MCF 10A (cell line): ENCODE data around the gene SUGT1. TPM values are rescaled to one million over a fixed set of nuclear protein-coding genes. Genes with fewer than 3 reads are reported as not detected.
"Not testable (repeated sequence)": the region's sequence is repeated elsewhere in the genome, so short reads cannot be mapped to it uniquely, and the experiment has no call there.

Experiments
- BruUV-seq: library from RNA; stranded (reverse); fragments of 400-500 nt; replicated peaks from 2 replicates; lab custom pipeline; 2021; lab: Mats Ljungman, UMichigan
- CTCF ChIA-PET: fragments of 300-600 bp; sonication (Branson Sonifier 250); formaldehyde crosslinking; extraction: SDS; loops from one replicate; lab custom pipeline; 2021; ENCODE audit warnings: antibody characterized with exemption, inconsistent platforms; lab: Yijun Ruan, JAX
- POLR2A ChIA-PET: fragments of 300-600, 350-650 bp; sonication (Branson Sonifier 250); formaldehyde crosslinking; extraction: SDS; loops from one replicate; lab custom pipeline; 2020; ENCODE audit warnings: antibody characterized with exemption, inconsistent platforms; lab: Yijun Ruan, JAX
- DNase-seq: peaks from one replicate; pipeline ENCODE4 v3.0.0-alpha.2; 2018; ENCODE audit not compliant: unreplicated experiment
- H3K27ac Mint-ChIP-seq: one replicate; pipeline ENCODE4 v1.8.0; 2022; ENCODE audit warnings: mild to moderate bottlenecking, low read depth, mixed read lengths; ENCODE audit not compliant: unreplicated experiment
- H3K27me3 Mint-ChIP-seq: one replicate; pipeline ENCODE4 v1.8.0; 2022; ENCODE audit warnings: mixed read lengths; ENCODE audit not compliant: insufficient read depth, unreplicated experiment
- H3K36me3 Mint-ChIP-seq: one replicate; pipeline ENCODE4 v1.8.0; 2022; ENCODE audit warnings: mild to moderate bottlenecking, moderate library complexity, mixed read lengths; ENCODE audit not compliant: insufficient read depth, unreplicated experiment
- H3K4me1 Mint-ChIP-seq: one replicate; pipeline ENCODE4 v1.8.0; 2022; ENCODE audit warnings: mixed read lengths; ENCODE audit not compliant: insufficient read depth, unreplicated experiment
- H3K4me3 Mint-ChIP-seq: one replicate; pipeline ENCODE4 v1.8.0; 2022; ENCODE audit warnings: mild to moderate bottlenecking, moderate library complexity, mixed read lengths; ENCODE audit not compliant: unreplicated experiment
- H3K9me3 Mint-ChIP-seq: one replicate; pipeline ENCODE4 v1.8.0; 2022; ENCODE audit warnings: mixed read lengths; ENCODE audit not compliant: unreplicated experiment
- intact Hi-C: fragments of 100-400 bp; cut with micrococcal nuclease; formaldehyde crosslinking; loops from 2 replicates; pipeline ENCODE4 v1.14.1; 2022
- total RNA-seq: library from RNA; stranded (reverse); gene quantifications from 2 replicates; pipeline ENCODE4 v1.2.3, GENCODE V29; 2022
- TF ChIP-seq, protein P1 (sequence below): fragments of 200-600 bp; IDR thresholded peaks from one replicate; pipeline ENCODE4 v1.8.0; 2022; ENCODE audit warnings: antibody characterized with exemption, mild to moderate bottlenecking; ENCODE audit not compliant: unreplicated experiment

Gene SUGT1
- total RNA-seq, 1 experiment from 2014 or later: 58.4 TPM

DNA sequence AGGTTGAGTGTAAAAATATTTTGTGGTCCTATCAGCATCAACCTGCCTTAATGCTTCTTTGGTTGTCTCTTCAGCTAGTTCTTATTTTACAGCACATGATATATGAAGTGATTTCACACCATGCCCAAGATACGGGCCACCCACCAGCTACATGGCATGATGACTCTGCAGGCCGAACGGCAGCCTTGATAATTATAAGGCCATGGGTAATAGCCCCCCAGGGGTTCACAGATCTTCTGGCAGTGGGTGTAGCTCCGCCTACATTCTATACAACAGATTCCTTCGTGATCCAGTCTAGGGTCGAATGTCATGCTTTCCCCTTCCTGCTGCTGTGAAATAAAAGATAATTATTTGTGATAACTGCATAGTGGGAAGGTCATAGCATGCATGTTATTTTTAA, 50.8 kb downstream of the SUGT1 start:
- TF ChIP-seq, protein P1, sequence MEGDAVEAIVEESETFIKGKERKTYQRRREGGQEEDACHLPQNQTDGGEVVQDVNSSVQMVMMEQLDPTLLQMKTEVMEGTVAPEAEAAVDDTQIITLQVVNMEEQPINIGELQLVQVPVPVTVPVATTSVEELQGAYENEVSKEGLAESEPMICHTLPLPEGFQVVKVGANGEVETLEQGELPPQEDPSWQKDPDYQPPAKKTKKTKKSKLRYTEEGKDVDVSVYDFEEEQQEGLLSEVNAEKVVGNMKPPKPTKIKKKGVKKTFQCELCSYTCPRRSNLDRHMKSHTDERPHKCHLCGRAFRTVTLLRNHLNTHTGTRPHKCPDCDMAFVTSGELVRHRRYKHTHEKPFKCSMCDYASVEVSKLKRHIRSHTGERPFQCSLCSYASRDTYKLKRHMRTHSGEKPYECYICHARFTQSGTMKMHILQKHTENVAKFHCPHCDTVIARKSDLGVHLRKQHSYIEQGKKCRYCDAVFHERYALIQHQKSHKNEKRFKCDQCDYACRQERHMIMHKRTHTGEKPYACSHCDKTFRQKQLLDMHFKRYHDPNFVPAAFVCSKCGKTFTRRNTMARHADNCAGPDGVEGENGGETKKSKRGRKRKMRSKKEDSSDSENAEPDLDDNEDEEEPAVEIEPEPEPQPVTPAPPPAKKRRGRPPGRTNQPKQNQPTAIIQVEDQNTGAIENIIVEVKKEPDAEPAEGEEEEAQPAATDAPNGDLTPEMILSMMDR: no peak
- Mint-ChIP-seq H3K9me3 (no peaks in the 10 kb centered on the region), H3K36me3 (peaks cover 4% of the 10 kb centered on the region), H3K4me3 (no peak overlapping the region), H3K4me1 (peaks cover 5% of the 10 kb centered on the region), H3K27me3 (no peaks in the 10 kb centered on the region), H3K27ac (no peak overlapping the region)
- no peak for DNase-seq
- no TSS peak for BruUV-seq
- POLR2A ChIA-PET: interaction anchor here (0.7 to 1.8 kb wide), 4 partner anchors 8 to 34 kb away, joined by 3 to 8 read pairs (median 3); no protein-coding TSS in a partner anchor
- intact Hi-C loops: no loop called here
- CTCF ChIA-PET: interaction anchor here (1.0 to 1.5 kb wide), 2 partner anchors 106 to 265 kb away, joined by 4 read pairs; no protein-coding TSS in a partner anchor

DNA sequence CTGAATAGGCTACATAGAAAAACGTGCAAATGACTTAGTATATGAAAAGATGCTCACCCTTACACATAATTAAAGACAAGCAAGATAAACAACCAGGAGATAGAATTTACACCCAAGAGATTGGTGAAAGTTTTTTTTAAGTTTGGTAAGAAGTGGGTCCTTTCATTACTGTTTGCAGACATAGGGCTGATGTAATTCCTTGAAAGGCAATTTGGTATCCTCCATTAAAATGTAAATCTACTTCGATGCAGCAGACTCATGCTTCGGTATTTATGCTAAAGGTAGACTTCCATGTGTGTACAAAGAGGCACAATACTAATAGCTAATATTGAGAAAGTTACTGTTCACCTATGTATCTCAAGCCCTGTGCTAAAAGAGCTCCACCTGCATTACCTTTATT, 53.4 kb downstream of the SUGT1 start:
- H3K27ac Mint-ChIP-seq: no peak overlapping the region
- intact Hi-C loops: no loop called here
- CTCF ChIA-PET: interaction anchor here (1.6 kb wide), 1 partner anchor 9 kb away, joined by 6 read pairs; no protein-coding TSS in a partner anchor

DNA sequence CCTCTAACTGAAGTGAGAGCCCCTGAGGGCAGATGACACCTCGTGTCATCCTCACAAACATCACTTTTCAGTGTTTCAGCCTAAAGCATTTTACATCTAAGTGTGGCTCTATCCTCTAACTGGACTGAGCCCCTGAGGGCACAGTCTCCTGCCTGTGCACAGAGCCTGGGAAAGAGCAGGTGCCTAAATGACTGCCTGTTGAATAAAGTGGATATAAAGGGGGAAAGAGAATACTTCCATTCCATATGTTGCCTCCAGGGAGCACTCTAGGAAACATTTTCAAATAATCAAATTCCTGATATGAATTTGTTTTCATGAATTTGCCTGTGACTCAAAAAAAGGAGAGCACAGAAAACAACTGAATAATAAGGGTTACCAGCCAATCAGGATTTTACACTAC, 54.7 kb downstream of the SUGT1 start:
- H3K9me3 Mint-ChIP-seq: no peaks in the 10 kb centered on the region
- DNase-seq: no peak
- peaks cover 5% of the 10 kb centered on the region for H3K4me1 Mint-ChIP-seq
- BruUV-seq: no TSS peak
- ChIA-PET CTCF (interaction anchor here (1.6 kb wide), 1 partner anchor 11 kb away, joined by 6 read pairs; no protein-coding TSS in a partner anchor), POLR2A (no interaction called here)
- H3K4me3 Mint-ChIP-seq: no peak overlapping the region
- H3K36me3 Mint-ChIP-seq: no peaks in the 10 kb centered on the region
- no peak overlapping the region for H3K27ac Mint-ChIP-seq
- intact Hi-C loops: no loop called here
- TF ChIP-seq, protein P1: no peak
- no peaks in the 10 kb centered on the region for H3K27me3 Mint-ChIP-seq

More for the DNA sequence above, 53.4 kb downstream of the SUGT1 start:
- no peaks in the 10 kb centered on the region for H3K27me3 Mint-ChIP-seq
- no peak for DNase-seq
- H3K4me3 Mint-ChIP-seq: no peak overlapping the region
- TF ChIP-seq, protein P1: no peak
- BruUV-seq: no TSS peak
- H3K4me1 Mint-ChIP-seq: peaks cover 5% of the 10 kb centered on the region
- POLR2A ChIA-PET: no interaction called here
- H3K36me3 Mint-ChIP-seq: peaks cover 4% of the 10 kb centered on the region
- no peaks in the 10 kb centered on the region for H3K9me3 Mint-ChIP-seq

DNA sequence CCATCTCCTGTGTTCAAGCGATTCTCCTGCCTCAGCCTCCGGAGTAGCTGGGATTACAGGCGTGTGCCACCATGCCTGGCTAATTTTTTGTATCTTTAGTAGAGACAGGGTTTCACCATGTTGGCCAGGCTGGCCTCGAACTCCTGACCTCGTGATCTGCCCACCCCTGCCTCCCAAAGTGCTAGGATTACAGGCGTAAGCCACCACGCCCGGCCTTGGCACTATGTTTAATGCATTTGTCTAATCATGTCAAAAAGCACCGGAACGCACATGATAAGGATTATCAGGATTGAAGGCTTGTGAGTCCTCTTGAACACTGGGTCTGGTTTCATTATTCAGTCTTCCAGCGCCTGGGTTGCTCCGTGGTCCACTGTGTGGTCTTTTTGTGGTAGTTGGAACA, 55.6 kb downstream of the SUGT1 start:
- H3K36me3 Mint-ChIP-seq, H3K4me3 Mint-ChIP-seq, H3K4me1 Mint-ChIP-seq, DNase-seq, BruUV-seq, H3K27me3 Mint-ChIP-seq, H3K27ac Mint-ChIP-seq, H3K9me3 Mint-ChIP-seq, intact Hi-C loops: not testable (repeated sequence)
- CTCF ChIA-PET: interaction anchor here (0.6 to 1.2 kb wide), 5 partner anchors 17 to 1920 kb away, joined by 3 to 5 read pairs (median 4); no protein-coding TSS in a partner anchor
- POLR2A ChIA-PET: interaction anchor here (0.9 kb wide), 1 partner anchor 21 kb away, joined by 4 read pairs; no protein-coding TSS in a partner anchor
